COLO829 (cell line): ENCODE results near the gene RNGTT.

ENCODE experiments used
- DNase-seq: peaks from one replicate; pipeline ENCODE4 v3.0.0; 2012; ENCODE audit warnings: low spot score

The RNGTT gene

DNA sequence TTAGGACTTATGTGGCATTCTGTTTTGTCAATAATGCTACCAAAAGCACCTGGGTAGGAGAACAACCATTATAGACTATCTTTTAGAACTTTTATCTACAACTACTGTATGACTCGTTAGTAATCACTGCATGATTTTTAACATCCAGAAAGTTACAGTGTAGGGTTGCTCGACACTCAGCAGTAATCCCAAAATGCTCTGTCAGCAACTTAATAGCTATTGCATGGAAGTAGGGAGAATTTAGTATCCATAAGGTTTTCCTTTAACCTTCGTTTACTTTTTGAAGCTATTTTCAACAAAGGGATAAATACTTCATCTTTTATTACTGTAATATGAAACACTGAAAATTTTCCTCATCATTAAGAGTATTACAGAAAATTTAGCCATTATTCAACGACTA is 309.5 kb downstream of the RNGTT start:
- no peak for DNase-seq

- no peak for DNase-seq
Measured at GRCh38 chr6:88651400-88651799, 312.0 kb downstream of the RNGTT start.

DNA sequence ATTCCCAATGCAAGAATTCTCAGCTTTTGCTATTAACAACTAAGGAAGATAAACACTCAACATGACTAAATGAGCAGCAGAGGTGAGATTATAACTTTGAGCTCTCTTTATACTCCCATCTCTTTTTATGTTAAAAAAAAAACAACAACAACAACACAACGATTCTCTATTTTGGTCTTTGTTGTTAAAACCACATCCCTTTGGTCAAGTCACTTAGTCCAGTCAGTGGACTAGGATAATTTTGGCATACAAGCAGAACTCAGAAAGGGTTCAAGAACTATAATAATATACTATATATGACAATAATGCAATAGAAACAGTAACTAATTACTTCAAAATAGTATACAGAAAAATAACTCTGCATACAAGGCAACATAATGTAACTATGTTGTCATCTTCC is 312.4 kb downstream of the RNGTT start:
- DNase-seq = no peak

DNA sequence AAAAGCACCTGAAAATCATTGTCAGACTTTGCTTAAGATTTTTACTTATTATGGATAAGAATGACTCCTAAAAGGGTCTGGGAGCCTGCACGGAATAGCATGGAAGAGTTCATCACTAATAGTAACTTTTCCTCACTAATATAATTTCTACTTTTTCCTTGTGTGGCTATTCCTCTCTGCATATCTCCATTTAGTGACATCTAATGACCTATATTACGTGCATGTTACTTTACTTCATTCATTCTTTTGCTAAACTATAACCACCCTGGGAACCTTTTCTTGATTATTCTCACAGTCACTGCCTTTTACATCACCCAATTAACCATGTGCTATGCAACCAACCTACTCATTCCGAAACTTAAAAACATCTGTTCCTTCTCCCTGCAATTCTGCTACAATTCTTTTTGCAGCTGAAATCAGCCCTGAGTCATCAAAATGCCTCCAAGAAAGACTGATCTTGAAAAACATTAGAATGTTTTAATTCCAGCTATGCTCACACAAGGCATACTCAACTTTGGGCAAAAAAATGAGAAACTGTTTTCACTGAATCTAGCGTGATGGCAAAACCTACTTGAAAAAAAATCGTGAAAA is 313.3 kb downstream of the RNGTT start:
- no peak for DNase-seq

- no peak for DNase-seq
Measured at GRCh38 chr6:88641178-88641903, 322.1 kb downstream of the RNGTT start.

DNA sequence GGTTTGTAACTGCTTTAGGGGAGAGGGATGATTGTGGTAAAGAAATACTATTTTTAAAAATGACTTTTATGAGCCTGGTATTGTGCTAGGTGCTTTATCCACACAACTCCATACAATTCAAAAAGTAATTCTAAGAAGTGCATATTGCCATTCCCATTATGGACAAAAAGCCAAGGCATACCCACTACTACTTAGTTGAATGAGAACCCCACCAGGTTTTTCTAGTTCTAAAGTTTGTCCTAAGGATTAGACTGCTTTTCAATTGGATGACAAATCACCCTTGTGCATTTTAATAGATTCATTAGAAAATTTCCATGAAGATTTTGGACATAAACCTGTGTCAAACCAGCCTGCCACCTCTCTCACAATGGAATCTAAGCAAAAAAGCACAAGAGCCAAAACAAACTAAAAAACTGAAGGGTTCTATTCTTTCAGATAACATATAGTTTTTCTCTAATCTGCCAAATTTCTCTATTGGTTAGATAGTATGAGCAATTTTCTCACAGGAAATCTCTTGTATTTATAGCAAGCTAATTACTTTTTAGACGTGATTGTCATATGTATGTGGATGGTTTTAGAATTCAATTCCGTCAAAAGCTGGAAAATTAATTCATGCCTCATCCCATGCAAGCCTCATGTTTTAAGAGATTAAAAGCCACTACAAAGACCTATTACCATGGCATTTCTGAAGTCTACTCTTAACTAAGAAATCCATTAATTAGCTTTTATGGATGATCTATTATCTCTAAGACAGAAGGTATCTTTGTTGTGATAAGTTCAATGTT is 325.5 kb downstream of the RNGTT start:
- DNase-seq = no peak

GRCh38 chr6:88636871-88637270 is 326.5 kb downstream of the RNGTT start:
- no peak for DNase-seq

DNA sequence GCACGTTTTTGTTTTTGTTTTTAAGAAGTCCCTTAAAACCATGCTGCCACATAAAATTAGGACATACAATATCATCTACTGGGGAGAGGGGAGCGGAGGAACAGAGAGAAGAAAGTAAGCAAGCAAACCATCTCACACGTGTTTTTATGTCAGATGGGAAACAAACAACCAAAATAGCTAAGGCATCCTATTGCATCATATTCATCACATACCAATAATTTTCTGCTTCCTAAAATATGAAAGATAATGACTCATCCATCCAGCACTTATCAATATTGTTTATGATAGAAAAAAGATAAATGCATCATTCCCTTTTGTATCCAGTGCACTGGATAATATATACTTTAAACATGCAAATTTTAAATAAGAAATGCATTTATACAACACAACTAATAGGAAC is 329.6 kb downstream of the RNGTT start:
- DNase-seq = no peak

DNA sequence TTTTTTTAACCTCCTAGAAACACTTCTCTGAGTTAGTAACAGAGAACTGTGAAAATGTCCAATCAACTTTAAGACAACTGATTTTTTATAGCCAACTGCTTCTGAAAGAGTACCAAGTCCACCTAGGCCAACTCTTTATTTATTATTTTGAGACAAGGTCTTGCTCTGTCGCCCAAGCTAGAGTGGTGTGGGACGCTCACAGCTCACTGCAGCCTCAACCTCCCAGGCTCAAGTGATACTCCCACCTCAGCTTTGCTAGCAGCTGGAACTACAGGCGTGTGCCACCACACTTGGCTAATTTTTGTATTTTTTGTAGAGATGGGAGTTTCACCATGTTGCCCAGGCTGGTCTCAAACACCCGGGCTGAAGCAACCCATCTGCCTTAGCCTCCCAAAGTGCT is 331.6 kb downstream of the RNGTT start:
- no peak for DNase-seq

- DNase-seq = no peak
Measured at GRCh38 chr6:88629838-88630494, 333.5 kb downstream of the RNGTT start.

GRCh38 chr6:88626460-88626859 is 337.0 kb downstream of the RNGTT start:
- no peak for DNase-seq

DNA sequence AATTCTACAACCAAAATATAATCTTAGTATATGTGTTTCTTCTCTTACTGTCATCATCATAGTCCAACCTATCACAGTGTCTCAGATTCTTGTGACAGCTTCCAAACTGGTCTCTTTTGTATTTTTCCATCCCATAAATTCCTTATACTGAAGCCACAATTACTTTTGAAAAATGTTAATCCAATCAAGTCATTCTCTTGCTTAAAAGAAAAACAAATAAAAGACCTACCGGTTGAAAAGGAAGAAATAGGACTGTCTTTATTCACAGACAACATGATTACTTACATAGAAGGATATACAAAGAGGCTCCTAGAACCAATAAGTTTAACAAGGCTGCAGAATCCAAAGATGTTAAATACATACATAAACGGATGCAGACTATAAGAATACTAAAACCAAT is 339.9 kb downstream of the RNGTT start:
- no peak for DNase-seq

DNA sequence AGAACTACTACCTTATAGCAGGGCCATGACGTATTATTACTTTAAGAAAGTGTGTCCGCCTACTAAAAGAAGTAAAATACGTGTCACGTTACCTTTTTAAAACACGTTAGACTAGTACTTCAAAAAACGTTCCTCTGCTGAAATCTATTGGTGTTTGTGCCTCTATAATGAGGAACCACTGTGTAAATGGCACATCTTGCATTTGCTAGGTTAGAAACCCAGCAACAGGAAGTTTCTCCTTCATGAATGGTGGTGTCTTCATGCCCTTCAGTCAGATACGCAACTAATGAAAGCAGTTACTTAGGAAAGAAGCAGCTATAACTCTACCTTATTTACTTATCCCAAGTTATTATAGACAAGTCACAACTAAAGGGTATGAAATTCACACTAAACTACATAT is 343.5 kb downstream of the RNGTT start:
- DNase-seq = no peak

DNA sequence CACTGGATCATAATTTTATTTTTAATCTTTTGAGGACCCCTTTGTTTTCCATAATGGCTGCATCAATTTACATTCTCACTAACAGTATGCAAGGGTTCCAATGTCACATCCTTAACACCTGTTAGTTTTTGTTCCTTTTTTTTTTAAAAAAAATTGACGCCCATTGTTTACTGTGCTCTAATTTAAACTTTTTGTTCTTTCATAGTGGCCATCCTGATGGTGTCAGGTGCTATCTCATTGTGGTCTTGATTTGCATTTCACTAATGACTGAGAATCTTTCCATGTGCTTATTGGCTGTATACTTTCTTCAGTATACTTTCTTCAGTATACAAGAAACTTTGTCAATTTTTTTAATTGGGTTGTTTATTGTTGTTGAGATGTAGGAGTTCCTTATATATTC is 347.0 kb downstream of the RNGTT start:
- no peak for DNase-seq

DNA sequence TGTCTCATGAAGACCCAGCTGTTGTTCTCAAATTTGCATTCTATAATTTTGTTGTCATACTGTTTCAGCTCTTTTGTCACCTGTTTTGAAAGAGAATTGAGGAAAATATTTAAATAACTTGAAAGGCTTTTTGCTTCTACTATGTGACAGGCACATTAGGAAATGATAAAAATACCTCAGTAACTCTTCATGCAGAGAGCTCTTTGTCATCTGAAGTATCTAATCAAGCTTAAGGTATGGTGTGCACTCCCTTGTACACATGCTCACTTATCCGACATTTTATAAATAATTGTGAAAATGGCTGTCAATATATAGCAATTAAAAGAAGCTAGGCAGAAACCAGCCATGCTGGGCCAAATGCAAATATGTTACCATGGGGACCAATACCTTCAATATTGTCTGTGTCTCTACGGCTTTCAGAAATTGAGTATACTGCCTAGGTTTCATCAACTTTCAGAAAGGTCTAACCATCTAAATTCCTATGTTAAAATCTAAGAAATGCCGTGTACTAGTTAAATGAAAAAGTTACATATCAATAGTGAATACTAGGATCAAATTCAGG is 349.0 kb downstream of the RNGTT start:
- DNase-seq = no peak

GRCh38 chr6:88612631-88613030 is 350.8 kb downstream of the RNGTT start:
- no peak for DNase-seq

- no peak for DNase-seq
Measured at GRCh38 chr6:88611721-88612120, 351.7 kb downstream of the RNGTT start.

DNA sequence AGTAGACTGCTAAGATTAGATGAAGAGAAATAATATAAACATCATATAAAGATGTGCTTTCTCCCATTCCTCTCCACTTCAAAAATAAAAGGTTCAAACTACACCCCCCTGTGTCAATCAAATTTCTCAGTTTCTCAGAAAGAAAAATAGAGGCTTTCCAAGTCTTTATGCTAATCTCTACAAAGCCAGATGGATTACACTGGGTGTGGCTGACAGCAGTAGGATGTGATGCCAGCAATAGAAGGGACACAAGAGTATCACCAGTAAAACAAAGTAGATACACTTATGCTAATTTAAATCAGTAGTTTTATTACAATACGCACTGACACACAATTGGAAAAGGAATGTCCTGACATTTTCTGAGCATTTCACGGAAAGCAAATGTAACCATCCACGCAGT is 353.4 kb downstream of the RNGTT start:
- no peak for DNase-seq

GRCh38 chr6:88605271-88605670 is 358.1 kb downstream of the RNGTT start:
- DNase-seq = no peak

DNA sequence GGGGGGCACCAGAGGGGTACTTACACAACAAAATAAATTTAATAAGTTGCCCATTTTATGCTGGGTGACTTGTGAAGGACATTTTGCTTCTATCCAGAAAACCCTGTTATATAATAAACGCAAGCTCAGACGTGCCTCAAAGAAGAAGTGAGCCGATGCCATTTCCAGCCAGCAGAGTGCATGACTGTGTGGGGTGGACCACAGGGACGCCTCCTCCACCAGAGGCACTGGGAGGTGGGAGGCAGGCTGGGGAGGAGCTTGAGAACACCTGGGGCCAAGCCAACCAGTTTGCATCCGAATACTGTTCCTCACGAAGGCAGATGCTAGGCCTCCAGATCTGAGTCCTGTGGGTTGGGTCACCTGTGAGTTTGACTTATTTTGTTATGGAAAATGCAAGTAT is 363.8 kb downstream of the RNGTT start:
- DNase-seq = no peak

- DNase-seq = no peak
Measured at GRCh38 chr6:88596801-88597200, 366.6 kb downstream of the RNGTT start.

GRCh38 chr6:88588938-88589337 is 374.5 kb downstream of the RNGTT start:
- DNase-seq = no peak

DNA sequence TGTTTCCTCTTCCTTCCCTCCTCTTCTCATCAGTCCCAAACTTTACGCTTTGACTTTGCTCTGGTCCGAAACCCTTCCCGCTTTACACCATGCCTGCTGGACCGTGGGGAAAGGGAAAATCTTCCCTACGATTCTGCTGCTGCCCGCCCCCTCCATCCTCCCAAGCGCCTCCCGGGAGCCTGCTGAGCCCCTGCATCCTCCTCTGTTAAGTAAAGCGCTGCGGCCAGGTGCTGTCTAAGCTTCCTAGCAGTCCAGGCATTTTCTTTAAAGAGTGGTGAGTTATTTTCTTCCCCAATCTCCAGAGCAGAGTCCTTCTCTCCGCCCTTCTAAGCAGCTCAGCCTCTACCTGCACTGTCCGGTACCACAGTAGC is 376.3 kb downstream of the RNGTT start:
- DNase-seq = no peak
